Tibial artery (tissue), 4 donors: ENCODE results near the gene MBTPS1.

Source experiments
- DNase-seq, 2 donors: peaks; one replicate each; pipeline ENCODE4 v3.0.0-alpha.2; 2019
- H3K27ac ChIP-seq, 2 donors: fragments of 200-600 bp; sonication (generic) in 1 of 2; 1 replicate in 1 of 2; 2 replicates in 1 of 2; pipeline ENCODE4 v1.5.1; 2018 to 2019; ENCODE audit warnings: mild to moderate bottlenecking in 1 of 2
- H3K27me3 ChIP-seq, 2 donors: fragments of 200-600 bp; sonication (generic) in 1 of 2; one replicate each; pipeline versions ENCODE4 v1.5.1 to v1.6.0; 2016 to 2019
- H3K36me3 ChIP-seq, 3 donors: fragments of 200-600 bp; sonication (generic) in 2 of 3; one replicate each; pipeline ENCODE4 v1.5.1; 2016 to 2019; ENCODE audit warnings: mild to moderate bottlenecking in 2 of 3
- H3K4me1 ChIP-seq, 4 donors: fragments of 200-600 bp; sonication (generic) in 2 of 4; 1 replicate in 3 of 4; 2 replicates in 1 of 4; pipeline ENCODE4 v1.5.1; 2016 to 2019
- H3K4me3 ChIP-seq, 2 donors: fragments of 200-600 bp; sonication (generic) in 1 of 2; 1 replicate in 1 of 2; 2 replicates in 1 of 2; pipeline ENCODE4 v1.5.1; 2018 to 2019; ENCODE audit warnings: mild to moderate bottlenecking in 2 of 2
- H3K9me3 ChIP-seq, 3 donors: fragments of 200-600 bp; sonication (generic) in 1 of 3; one replicate each; pipeline ENCODE4 v1.5.1; 2016 to 2019
- intact Hi-C: fragments of 100-400 bp; cut with DNase I; formaldehyde crosslinking; loops from one replicate; pipeline ENCODE4 v1.15.0; 2023; ENCODE audit warnings: low total_unique reads
- TF ChIP-seq, protein P1 (sequence below), 2 experiments: fragments of 200-600 bp in 1 of 2; fragments of 450-650 bp in 1 of 2; IDR thresholded peaks; one replicate each; pipeline ENCODE4 v1.5.1; 2017 to 2019; ENCODE audit warnings: antibody characterized with exemption in 2 of 2, mild to moderate bottlenecking in 1 of 2, moderate library complexity in 1 of 2

Gene MBTPS1

DNA sequence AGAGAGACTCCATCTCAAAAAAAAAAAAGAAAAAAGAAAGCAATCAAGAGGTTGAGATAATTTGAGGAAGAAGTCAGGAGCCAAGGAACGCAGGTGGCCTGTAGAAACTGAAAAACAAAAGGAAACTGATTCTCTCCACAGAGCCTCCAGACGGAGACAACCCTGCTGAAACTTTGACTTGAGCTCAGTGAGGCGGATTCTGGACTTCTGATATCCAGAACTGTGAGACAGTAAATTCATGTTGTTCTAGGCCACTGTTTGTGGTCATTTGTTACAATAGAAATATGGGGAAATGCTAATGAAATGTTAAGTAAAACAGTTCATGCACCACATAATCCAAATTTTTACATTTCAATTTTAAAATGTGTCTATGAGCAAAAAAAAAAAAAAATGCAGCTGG is 5.2 kb downstream of the MBTPS1 start:
- Histone ChIP-seq H3K36me3 (peaks cover 0 to 18% (median 4%) of the 10 kb centered on the region in 3 donors), H3K27ac (no peak overlapping the region), H3K9me3 (no peaks in the 10 kb centered on the region), H3K27me3 (no peaks in the 10 kb centered on the region), H3K4me1 (peaks cover 0 to 37% (median 24%) of the 10 kb centered on the region in 4 donors), H3K4me3 (no peak overlapping the region)
- intact Hi-C loops = no loop called here
- TF ChIP-seq, protein P1, sequence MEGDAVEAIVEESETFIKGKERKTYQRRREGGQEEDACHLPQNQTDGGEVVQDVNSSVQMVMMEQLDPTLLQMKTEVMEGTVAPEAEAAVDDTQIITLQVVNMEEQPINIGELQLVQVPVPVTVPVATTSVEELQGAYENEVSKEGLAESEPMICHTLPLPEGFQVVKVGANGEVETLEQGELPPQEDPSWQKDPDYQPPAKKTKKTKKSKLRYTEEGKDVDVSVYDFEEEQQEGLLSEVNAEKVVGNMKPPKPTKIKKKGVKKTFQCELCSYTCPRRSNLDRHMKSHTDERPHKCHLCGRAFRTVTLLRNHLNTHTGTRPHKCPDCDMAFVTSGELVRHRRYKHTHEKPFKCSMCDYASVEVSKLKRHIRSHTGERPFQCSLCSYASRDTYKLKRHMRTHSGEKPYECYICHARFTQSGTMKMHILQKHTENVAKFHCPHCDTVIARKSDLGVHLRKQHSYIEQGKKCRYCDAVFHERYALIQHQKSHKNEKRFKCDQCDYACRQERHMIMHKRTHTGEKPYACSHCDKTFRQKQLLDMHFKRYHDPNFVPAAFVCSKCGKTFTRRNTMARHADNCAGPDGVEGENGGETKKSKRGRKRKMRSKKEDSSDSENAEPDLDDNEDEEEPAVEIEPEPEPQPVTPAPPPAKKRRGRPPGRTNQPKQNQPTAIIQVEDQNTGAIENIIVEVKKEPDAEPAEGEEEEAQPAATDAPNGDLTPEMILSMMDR (IDR thresholded peaks at IDR 0.05) = no peak
- DNase-seq = no peak

DNA sequence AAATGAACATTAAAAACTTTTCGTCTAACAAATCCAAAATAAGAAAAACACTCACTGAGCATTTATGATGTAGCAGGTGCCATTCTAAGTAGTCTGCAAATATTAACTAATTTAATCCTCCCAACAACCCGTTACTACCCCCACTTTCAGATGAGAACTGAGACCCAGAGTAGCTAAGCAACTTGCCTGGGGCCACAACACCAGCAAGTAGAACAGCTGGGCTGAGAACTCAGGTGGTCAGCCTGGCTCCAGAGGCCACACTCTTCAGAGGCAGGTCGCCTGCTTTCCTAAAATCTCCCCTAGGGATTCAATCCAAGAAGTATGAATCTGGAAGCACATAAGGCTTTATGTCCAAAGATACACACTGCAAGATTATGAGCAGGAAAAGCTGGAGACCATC is 6.2 kb downstream of the MBTPS1 start:
- H3K9me3 ChIP-seq = no peaks in the 10 kb centered on the region
- peaks cover 0 to 21% (median 4%) of the 10 kb centered on the region in 3 donors for H3K36me3 ChIP-seq
- H3K27ac ChIP-seq = no peak overlapping the region
- intact Hi-C loops = no loop called here
- no peak for DNase-seq
- peaks cover 0 to 31% (median 21%) of the 10 kb centered on the region in 4 donors for H3K4me1 ChIP-seq
- H3K27me3 ChIP-seq = no peaks in the 10 kb centered on the region
- H3K4me3 ChIP-seq = no peak overlapping the region
- TF ChIP-seq, protein P1 (IDR thresholded peaks at IDR 0.05) = no peak

DNA sequence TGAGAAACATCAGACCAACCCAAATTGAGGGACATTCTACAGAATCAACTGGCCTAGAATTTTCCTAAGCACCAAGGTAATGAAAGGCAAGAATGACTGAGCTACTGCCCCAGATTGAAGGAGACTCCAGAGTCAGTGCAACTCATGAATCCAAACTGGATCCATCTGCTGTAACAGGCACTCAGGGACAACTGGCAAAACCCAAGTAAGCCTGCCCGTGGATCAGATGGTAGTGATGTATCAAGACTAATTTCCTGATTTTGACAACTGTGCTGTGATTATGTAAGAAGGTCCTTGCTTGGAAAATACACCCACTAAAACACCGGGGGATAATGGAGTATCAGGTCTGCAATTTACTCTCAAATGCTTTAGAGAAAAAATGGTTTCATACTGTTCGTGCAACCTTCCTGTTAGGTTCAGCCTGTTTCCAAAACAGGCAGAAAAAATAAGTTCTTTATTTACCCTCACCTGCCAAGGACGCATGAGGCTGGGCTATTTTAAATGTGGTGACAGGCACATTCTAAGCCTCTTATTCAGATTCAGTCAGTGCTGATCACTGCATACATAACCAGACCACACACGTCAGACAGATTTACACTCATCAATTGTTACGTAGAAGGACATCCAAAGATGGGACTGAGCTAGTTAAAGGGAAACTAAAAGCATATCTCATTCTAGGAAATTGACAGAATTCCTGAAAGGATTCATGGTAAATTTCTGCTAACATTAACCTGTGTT is 7.0 kb downstream of the MBTPS1 start:
- peaks cover 0 to 23% (median 14%) of the 10 kb centered on the region in 4 donors for H3K4me1 ChIP-seq
- intact Hi-C loops = no loop called here

GRCh38 chr16:84107921-84108320 is 8.8 kb downstream of the MBTPS1 start:
- H3K36me3 ChIP-seq = peaks cover 0 to 25% (median 4%) of the 10 kb centered on the region in 3 donors
- H3K27ac ChIP-seq = no peak overlapping the region
- intact Hi-C loops = no loop called here
- no peaks in the 10 kb centered on the region for H3K9me3 ChIP-seq
- DNase-seq = no peak
- TF ChIP-seq, protein P1 (IDR thresholded peaks at IDR 0.05) = no peak
- no peak overlapping the region for H3K4me3 ChIP-seq
- no peaks in the 10 kb centered on the region for H3K27me3 ChIP-seq
- H3K4me1 ChIP-seq = peaks cover 0 to 33% (median 16%) of the 10 kb centered on the region in 4 donors

More for the DNA sequence above, 7.0 kb downstream of the MBTPS1 start:
- Histone ChIP-seq H3K9me3 (no peaks in the 10 kb centered on the region), H3K27ac (no peak overlapping the region), H3K36me3 (peaks cover 0 to 25% (median 4%) of the 10 kb centered on the region in 3 donors), H3K27me3 (no peaks in the 10 kb centered on the region), H3K4me3 (no peak overlapping the region)
- DNase-seq = no peak
- TF ChIP-seq, protein P1 (IDR thresholded peaks at IDR 0.05) = no peak

DNA sequence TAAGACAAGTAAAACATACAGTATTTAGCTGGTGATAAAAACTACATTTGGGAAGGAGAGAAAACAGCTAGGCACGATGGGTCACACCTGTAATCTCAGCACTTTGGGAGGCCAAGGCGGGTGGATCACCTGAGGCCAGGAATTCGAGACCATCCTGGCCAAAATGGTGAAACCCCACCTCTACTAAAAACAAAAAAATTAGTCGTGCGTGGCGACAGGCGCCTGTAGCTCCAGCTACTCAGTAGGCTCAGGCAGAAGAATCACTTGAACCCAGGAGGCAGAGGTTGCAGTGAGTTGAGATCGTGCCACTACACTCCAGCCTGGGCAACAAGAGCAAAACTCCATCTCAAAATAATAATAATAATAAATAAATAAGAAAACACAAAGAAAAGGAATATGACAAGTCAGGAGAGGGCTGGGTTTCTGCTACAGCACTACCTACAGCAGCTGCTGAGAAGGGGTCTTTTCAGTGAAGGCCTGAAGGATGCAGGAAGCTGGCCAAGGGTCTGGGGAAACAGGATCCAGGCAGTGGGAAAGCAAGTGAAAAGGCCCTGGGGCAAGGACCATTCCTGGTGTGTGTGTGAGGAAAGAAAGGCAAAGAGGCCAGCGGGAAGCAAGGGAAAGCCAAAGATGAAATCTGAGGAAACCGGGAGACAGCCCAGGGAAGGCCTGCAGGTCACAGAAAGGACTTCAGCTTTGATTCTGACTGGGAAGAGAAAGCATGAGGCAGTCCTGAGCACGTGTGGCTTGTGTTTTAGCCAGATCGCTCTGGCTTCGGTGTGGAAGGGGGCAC is 10.6 kb downstream of the MBTPS1 start:
- Histone ChIP-seq H3K4me1 (peaks cover 0 to 31% (median 16%) of the 10 kb centered on the region in 4 donors), H3K27me3 (no peaks in the 10 kb centered on the region), H3K27ac (no peak overlapping the region), H3K4me3 (no peak overlapping the region), H3K36me3 (peaks cover 0 to 32% (median 11%) of the 10 kb centered on the region in 3 donors), H3K9me3 (no peaks in the 10 kb centered on the region)
- intact Hi-C loops = no loop called here
- TF ChIP-seq, protein P1 (IDR thresholded peaks at IDR 0.05) = no peak
- no peak for DNase-seq
